ENCODE results near the gene LIN7B. TPM values are rescaled to one million over a fixed set of nuclear protein-coding genes. Genes with fewer than 3 reads are reported as not detected.

Gene LIN7B
- total and polyA plus RNA-seq, 9 of the 15 experiments (the other 6 are each of a cell fraction or from before 2014, with no cell fraction given): 0.89 to 15.7 (median 4.0) TPM

DNA sequence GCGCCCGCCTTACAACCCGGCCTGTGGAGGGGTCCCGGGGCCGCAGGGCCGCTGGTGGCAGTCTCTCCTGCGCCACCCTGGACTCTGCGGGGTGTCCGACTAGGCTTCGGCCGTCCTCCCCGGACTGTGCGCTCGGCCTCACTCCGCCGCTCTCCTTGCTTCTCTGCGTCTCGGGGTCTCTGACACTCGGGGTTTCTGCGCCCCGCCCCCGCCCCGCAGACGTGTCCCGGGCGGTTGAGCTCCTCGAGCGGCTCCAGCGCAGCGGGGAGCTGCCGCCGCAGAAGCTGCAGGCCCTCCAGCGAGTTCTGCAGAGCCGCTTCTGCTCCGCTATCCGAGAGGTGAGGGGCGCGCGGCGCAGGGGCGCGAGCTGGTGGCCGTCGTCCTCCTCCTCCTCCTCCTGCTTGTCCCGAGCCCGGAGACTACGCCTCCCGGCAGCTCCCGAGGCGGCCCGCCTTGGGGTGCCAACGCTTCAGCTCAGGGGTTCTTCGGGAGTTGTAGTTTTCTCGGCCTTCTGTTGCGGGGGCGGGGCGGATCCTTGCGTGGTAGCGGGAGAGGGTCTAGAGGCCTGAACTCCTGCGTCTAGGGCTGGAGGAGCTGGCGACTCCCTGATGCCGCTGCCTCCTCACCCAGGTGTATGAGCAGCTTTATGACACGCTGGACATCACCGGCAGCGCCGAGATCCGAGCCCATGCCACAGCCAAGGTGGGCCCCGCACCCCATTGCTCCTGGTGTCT, 627 bp downstream of the LIN7B start (continued):
- TF ChIP-seq NR0B1 (IDR thresholded peaks at IDR 0.05; ENCODE audit: partially characterized antibody) (no peak), FOS (IDR thresholded peaks at IDR 0.05; ENCODE audit: extremely low read depth, insufficient read length) (no peak), NFRKB (IDR thresholded peaks at IDR 0.05; ENCODE audit: low read depth) (no peak), FOXA3 (CRISPR knock-in tag; conservative IDR thresholded peaks at IDR 0.05 in 1 of 2, IDR thresholded peaks at IDR 0.05 in 1 of 2) (no peak), TRIM24 (IDR thresholded peaks at IDR 0.05) (no peak), ADNP (tag; IDR thresholded peaks at IDR 0.05) (no peak), KLF16 (IDR thresholded peaks at IDR 0.05) (no peak), ZBTB17 (CRISPR knock-in tag; IDR thresholded peaks at IDR 0.05) (no peak), POLR2A (conservative IDR thresholded peaks at IDR 0.05) (no peak), MTA2 (IDR thresholded peaks at IDR 0.05; ENCODE audit: low read depth) (no peak), ZNF324 (CRISPR knock-in tag; IDR thresholded peaks at IDR 0.05) (no peak), ZNF583 (CRISPR knock-in tag; IDR thresholded peaks at IDR 0.05) (no peak), HMG20A (CRISPR knock-in tag; conservative IDR thresholded peaks at IDR 0.05) (no peak), TBL1XR1 (IDR thresholded peaks at IDR 0.05; ENCODE audit: low read length in 2 of 2) (no peak), ZFP1 (CRISPR knock-in tag; IDR thresholded peaks at IDR 0.05) (no peak), JUN (IDR thresholded peaks at IDR 0.05; ENCODE audit: borderline replicate concordance, low read depth, low read length) (no peak), JUN (CRISPR knock-in tag; IDR thresholded peaks at IDR 0.05; ENCODE audit: borderline replicate concordance) (no peak), SETDB1 (IDR thresholded peaks at IDR 0.05; ENCODE audit: low read length) (no peak), NFIX (CRISPR knock-in tag; IDR thresholded peaks at IDR 0.05; ENCODE audit: low read depth) (no peak), EHMT2 (IDR thresholded peaks at IDR 0.05) (no peak), CSDE1 (IDR thresholded peaks at IDR 0.05) (no peak), MAZ (CRISPR knock-in tag; conservative IDR thresholded peaks at IDR 0.05 in 1 of 2, IDR thresholded peaks at IDR 0.05 in 1 of 2) (peak in 1 of 2 experiments; percentile 17; a peak in 1 of 4 replicates), ZFX (CRISPR knock-in tag; IDR thresholded peaks at IDR 0.05) (peak; percentile 54), SREBF2 (CRISPR knock-in tag; IDR thresholded peaks at IDR 0.05) (no peak), LEF1 (IDR thresholded peaks at IDR 0.05) (no peak), ZNF146 (CRISPR knock-in tag; IDR thresholded peaks at IDR 0.05; ENCODE audit: unreplicated experiment) (no peak), POLR3G (IDR thresholded peaks at IDR 0.05; ENCODE audit: extremely low read depth, insufficient read length, insufficient replicate concordance) (no peak)
- TF ChIP-seq, protein P1, sequence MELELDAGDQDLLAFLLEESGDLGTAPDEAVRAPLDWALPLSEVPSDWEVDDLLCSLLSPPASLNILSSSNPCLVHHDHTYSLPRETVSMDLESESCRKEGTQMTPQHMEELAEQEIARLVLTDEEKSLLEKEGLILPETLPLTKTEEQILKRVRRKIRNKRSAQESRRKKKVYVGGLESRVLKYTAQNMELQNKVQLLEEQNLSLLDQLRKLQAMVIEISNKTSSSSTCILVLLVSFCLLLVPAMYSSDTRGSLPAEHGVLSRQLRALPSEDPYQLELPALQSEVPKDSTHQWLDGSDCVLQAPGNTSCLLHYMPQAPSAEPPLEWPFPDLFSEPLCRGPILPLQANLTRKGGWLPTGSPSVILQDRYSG (tag; conservative IDR thresholded peaks at IDR 0.05; ENCODE audit: low read depth): no peak
- TF ChIP-seq, protein P2, sequence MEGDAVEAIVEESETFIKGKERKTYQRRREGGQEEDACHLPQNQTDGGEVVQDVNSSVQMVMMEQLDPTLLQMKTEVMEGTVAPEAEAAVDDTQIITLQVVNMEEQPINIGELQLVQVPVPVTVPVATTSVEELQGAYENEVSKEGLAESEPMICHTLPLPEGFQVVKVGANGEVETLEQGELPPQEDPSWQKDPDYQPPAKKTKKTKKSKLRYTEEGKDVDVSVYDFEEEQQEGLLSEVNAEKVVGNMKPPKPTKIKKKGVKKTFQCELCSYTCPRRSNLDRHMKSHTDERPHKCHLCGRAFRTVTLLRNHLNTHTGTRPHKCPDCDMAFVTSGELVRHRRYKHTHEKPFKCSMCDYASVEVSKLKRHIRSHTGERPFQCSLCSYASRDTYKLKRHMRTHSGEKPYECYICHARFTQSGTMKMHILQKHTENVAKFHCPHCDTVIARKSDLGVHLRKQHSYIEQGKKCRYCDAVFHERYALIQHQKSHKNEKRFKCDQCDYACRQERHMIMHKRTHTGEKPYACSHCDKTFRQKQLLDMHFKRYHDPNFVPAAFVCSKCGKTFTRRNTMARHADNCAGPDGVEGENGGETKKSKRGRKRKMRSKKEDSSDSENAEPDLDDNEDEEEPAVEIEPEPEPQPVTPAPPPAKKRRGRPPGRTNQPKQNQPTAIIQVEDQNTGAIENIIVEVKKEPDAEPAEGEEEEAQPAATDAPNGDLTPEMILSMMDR (IDR thresholded peaks at IDR 0.05 in 2 of 3, conservative IDR thresholded peaks at IDR 0.05 in 1 of 3; ENCODE audit: insufficient read depth in 2 of 3, low read depth in 1 of 3, low read length in 3 of 3): 0 out of 6 replicates have a peak, but pooled peaks of 1 of the 3 experiments have one; percentile 7
